HepG2 (cell line): ENCODE results near the gene CCDC154. TPM values are rescaled to one million over a fixed set of nuclear protein-coding genes. Genes with fewer than 3 reads are reported as not detected.

ENCODE experiments used
- ATAD3A ChIP-seq: sonication (generic); formaldehyde crosslinking; IDR thresholded peaks from 2 replicates; pipeline ENCODE4 v1.4.0; 2020; ENCODE audit warnings: missing genetic modification reagents
- HNF4A ChIP-seq: sonication (generic); formaldehyde crosslinking; IDR thresholded peaks from 2 replicates; pipeline ENCODE4 v1.4.0; 2020; ENCODE audit warnings: missing genetic modification reagents
- NRL ChIP-seq: sonication (generic); formaldehyde crosslinking; IDR thresholded peaks from 2 replicates; pipeline ENCODE4 v1.5.0; 2020; ENCODE audit warnings: missing genetic modification reagents, mild to moderate bottlenecking, moderate library complexity, borderline replicate concordance
- TBL1XR1 ChIP-seq: fragments of 150-350 bp; IDR thresholded peaks from 2 replicates; pipeline ENCODE4 v1.6.1; 2014; ENCODE audit warnings: borderline replicate concordance, low read length; ENCODE audit not compliant: partially characterized antibody
- ZFP37 ChIP-seq: sonication (generic); formaldehyde crosslinking; IDR thresholded peaks from 2 replicates; pipeline ENCODE4 v1.4.0; 2020; ENCODE audit warnings: missing genetic modification reagents, borderline replicate concordance
- ZNF24 ChIP-seq: fragments of 450-650 bp; IDR thresholded peaks from 2 replicates; pipeline ENCODE4 v1.6.1; 2017; ENCODE audit warnings: antibody characterized with exemption, mild to moderate bottlenecking
- ZNF329 ChIP-seq: sonication (generic); formaldehyde crosslinking; IDR thresholded peaks from 2 replicates; pipeline ENCODE4 v1.9.0; 2021; ENCODE audit warnings: low read depth, mild to moderate bottlenecking, missing genetic modification reagents
- ZNF816 ChIP-seq: sonication (generic); formaldehyde crosslinking; IDR thresholded peaks from 2 replicates; pipeline ENCODE4 v1.8.0; 2022; ENCODE audit warnings: missing genetic modification reagents, mild to moderate bottlenecking, borderline replicate concordance
- polyA plus RNA-seq, 8 experiments: library from polyadenylated mRNA; depleted of rRNA in 3 of 8; stranded (reverse) in 7 of 8; unstranded in 1 of 8; fragments of >200 nt; fragmentation: Illumina TruSeq in 4 of 8; extraction: Trizol in 4 of 8; gene quantifications; 2 replicates each; pipeline versions ENCODE4 v1.2.1 to v1.2.3, GENCODE V29; 2011 to 2016; ENCODE audit warnings: low read depth in 4 of 8, missing spikeins in 1 of 8, mixed read lengths in 1 of 8; ENCODE audit not compliant: insufficient read depth in 1 of 8
- total RNA-seq, 5 experiments: library from RNA; depleted of rRNA; stranded (reverse); fragments of >200 nt; fragmentation: Illumina TruSeq; extraction: Trizol; gene quantifications; 2 replicates each; pipeline ENCODE4 v1.2.3, GENCODE V29; 2016; ENCODE audit warnings: low read depth in 1 of 5
- TF ChIP-seq, protein P1 (sequence below): IDR thresholded peaks from 2 replicates; pipeline ENCODE4 v1.6.1; 2016; ENCODE audit warnings: missing compliant biosample characterization, missing genetic modification reagents, borderline replicate concordance
- TF ChIP-seq, protein P2 (sequence below): sonication (generic); formaldehyde crosslinking; IDR thresholded peaks from 2 replicates; pipeline ENCODE4 v1.5.1; 2020; ENCODE audit warnings: mild to moderate bottlenecking, missing genetic modification reagents, borderline replicate concordance
- TF ChIP-seq, protein P3 (sequence below): sonication (generic); formaldehyde crosslinking; IDR thresholded peaks from 2 replicates; pipeline ENCODE4 v1.5.0; 2020; ENCODE audit warnings: mild to moderate bottlenecking, missing genetic modification reagents
- TF ChIP-seq, protein P4 (sequence below), 2 experiments: fragments of 450-650 bp in 1 of 2; sonication (generic) in 1 of 2; formaldehyde crosslinking; IDR thresholded peaks; 2 replicates each; pipeline versions ENCODE4 v1.5.0 to v1.8.0; 2020 to 2022; ENCODE audit warnings: mild to moderate bottlenecking in 1 of 2, missing genetic modification reagents in 1 of 2
- TF ChIP-seq, protein P5 (sequence below): sonication (generic); formaldehyde crosslinking; IDR thresholded peaks from 2 replicates; pipeline ENCODE4 v1.4.0; 2020; ENCODE audit warnings: low read depth, mild to moderate bottlenecking, missing genetic modification reagents
- TF ChIP-seq, protein P6 (sequence below): sonication (generic); formaldehyde crosslinking; conservative IDR thresholded peaks from 2 replicates; pipeline ENCODE4 v1.4.0; 2020; ENCODE audit warnings: missing genetic modification reagents

The CCDC154 gene
- total and polyA plus RNA-seq, 2 of the 13 experiments (the other 11 are each of a cell fraction or from before 2014, with no cell fraction given): 0.92 to 1.5 TPM

DNA sequence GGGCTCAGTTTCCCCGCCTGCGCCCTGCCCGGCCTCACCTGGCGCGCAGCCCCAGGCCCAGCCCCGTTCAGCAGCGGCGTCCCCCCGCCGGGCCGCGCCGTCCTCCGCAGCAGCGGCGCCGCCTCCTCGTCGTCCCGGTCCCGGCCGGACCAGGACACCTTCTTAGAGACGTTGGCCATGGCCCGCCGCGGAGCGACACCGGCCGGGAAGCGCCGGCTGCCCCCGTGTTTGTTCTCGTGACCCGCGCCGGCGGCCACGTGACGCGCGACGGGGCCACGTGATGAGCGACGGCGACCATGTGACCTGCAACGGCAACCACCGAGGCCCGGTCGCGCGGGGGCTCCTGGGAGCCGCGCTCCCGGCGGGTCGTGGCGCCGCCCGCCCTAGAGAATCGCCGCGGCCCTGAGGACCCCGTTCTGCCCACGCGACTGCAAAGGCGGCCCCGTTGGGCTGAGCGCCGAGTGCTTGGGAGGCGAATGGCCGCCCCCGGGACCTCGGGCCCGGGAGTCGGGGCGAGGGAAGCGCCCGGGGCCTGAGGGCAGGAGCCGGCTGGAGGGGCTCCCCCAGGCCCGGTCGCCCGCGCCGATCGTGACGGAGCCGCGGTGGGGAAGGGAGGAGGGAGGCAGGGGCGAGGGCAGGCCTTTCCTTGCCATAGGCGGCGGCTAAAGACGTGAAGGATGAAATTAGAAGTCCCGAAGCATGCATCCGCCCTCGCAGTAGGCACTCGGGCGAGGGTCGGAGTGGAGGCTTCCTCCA, 30.6 kb upstream of the CCDC154 start, which contains the start of gene CLCN7 (continued):
- TF ChIP-seq, protein P1, sequence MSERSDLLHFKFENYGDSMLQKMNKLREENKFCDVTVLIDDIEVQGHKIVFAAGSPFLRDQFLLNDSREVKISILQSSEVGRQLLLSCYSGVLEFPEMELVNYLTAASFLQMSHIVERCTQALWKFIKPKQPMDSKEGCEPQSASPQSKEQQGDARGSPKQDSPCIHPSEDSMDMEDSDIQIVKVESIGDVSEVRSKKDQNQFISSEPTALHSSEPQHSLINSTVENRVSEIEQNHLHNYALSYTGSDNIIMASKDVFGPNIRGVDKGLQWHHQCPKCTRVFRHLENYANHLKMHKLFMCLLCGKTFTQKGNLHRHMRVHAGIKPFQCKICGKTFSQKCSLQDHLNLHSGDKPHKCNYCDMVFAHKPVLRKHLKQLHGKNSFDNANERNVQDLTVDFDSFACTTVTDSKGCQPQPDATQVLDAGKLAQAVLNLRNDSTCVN: 0 out of 2 replicates have a peak, but pooled peaks have one; percentile 74
- TF ChIP-seq ZNF816 (CRISPR knock-in tag) (peak; percentile 88; the same call in 1 of the 2 replicates), TBL1XR1 (no peak), ATAD3A (CRISPR knock-in tag) (no peak), NRL (no peak), HNF4A (CRISPR knock-in tag) (no peak), ZFP37 (peak; percentile 59; the same call in 1 of the 2 replicates), ZNF24 (no peak), ZNF329 (peak; percentile 73)
- TF ChIP-seq, protein P2, sequence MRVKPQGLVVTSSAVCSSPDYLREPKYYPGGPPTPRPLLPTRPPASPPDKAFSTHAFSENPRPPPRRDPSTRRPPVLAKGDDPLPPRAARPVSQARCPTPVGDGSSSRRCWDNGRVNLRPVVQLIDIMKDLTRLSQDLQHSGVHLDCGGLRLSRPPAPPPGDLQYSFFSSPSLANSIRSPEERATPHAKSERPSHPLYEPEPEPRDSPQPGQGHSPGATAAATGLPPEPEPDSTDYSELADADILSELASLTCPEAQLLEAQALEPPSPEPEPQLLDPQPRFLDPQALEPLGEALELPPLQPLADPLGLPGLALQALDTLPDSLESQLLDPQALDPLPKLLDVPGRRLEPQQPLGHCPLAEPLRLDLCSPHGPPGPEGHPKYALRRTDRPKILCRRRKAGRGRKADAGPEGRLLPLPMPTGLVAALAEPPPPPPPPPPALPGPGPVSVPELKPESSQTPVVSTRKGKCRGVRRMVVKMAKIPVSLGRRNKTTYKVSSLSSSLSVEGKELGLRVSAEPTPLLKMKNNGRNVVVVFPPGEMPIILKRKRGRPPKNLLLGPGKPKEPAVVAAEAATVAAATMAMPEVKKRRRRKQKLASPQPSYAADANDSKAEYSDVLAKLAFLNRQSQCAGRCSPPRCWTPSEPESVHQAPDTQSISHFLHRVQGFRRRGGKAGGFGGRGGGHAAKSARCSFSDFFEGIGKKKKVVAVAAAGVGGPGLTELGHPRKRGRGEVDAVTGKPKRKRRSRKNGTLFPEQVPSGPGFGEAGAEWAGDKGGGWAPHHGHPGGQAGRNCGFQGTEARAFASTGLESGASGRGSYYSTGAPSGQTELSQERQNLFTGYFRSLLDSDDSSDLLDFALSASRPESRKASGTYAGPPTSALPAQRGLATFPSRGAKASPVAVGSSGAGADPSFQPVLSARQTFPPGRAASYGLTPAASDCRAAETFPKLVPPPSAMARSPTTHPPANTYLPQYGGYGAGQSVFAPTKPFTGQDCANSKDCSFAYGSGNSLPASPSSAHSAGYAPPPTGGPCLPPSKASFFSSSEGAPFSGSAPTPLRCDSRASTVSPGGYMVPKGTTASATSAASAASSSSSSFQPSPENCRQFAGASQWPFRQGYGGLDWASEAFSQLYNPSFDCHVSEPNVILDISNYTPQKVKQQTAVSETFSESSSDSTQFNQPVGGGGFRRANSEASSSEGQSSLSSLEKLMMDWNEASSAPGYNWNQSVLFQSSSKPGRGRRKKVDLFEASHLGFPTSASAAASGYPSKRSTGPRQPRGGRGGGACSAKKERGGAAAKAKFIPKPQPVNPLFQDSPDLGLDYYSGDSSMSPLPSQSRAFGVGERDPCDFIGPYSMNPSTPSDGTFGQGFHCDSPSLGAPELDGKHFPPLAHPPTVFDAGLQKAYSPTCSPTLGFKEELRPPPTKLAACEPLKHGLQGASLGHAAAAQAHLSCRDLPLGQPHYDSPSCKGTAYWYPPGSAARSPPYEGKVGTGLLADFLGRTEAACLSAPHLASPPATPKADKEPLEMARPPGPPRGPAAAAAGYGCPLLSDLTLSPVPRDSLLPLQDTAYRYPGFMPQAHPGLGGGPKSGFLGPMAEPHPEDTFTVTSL (CRISPR knock-in tag): no peak; the same call in 1 of the 2 replicates
- TF ChIP-seq, protein P3, sequence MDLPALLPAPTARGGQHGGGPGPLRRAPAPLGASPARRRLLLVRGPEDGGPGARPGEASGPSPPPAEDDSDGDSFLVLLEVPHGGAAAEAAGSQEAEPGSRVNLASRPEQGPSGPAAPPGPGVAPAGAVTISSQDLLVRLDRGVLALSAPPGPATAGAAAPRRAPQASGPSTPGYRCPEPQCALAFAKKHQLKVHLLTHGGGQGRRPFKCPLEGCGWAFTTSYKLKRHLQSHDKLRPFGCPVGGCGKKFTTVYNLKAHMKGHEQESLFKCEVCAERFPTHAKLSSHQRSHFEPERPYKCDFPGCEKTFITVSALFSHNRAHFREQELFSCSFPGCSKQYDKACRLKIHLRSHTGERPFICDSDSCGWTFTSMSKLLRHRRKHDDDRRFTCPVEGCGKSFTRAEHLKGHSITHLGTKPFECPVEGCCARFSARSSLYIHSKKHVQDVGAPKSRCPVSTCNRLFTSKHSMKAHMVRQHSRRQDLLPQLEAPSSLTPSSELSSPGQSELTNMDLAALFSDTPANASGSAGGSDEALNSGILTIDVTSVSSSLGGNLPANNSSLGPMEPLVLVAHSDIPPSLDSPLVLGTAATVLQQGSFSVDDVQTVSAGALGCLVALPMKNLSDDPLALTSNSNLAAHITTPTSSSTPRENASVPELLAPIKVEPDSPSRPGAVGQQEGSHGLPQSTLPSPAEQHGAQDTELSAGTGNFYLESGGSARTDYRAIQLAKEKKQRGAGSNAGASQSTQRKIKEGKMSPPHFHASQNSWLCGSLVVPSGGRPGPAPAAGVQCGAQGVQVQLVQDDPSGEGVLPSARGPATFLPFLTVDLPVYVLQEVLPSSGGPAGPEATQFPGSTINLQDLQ: peak; percentile 76; the same call in 1 of the 2 replicates
- TF ChIP-seq, protein P4, sequence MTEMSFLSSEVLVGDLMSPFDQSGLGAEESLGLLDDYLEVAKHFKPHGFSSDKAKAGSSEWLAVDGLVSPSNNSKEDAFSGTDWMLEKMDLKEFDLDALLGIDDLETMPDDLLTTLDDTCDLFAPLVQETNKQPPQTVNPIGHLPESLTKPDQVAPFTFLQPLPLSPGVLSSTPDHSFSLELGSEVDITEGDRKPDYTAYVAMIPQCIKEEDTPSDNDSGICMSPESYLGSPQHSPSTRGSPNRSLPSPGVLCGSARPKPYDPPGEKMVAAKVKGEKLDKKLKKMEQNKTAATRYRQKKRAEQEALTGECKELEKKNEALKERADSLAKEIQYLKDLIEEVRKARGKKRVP (CRISPR knock-in tag; IDR thresholded peaks at IDR 0.05): no peak; a peak in 1 of 4 replicates
- TF ChIP-seq, protein P5, sequence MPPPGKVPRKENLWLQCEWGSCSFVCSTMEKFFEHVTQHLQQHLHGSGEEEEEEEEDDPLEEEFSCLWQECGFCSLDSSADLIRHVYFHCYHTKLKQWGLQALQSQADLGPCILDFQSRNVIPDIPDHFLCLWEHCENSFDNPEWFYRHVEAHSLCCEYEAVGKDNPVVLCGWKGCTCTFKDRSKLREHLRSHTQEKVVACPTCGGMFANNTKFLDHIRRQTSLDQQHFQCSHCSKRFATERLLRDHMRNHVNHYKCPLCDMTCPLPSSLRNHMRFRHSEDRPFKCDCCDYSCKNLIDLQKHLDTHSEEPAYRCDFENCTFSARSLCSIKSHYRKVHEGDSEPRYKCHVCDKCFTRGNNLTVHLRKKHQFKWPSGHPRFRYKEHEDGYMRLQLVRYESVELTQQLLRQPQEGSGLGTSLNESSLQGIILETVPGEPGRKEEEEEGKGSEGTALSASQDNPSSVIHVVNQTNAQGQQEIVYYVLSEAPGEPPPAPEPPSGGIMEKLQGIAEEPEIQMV (CRISPR knock-in tag): peak; percentile 54; the same call in 1 of the 2 replicates
- TF ChIP-seq, protein P6, sequence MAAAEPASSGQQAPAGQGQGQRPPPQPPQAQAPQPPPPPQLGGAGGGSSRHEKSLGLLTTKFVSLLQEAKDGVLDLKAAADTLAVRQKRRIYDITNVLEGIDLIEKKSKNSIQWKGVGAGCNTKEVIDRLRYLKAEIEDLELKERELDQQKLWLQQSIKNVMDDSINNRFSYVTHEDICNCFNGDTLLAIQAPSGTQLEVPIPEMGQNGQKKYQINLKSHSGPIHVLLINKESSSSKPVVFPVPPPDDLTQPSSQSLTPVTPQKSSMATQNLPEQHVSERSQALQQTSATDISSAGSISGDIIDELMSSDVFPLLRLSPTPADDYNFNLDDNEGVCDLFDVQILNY: peak; percentile 80
